Nephron progenitor cell (in vitro differentiated cells): ENCODE results near the gene EMILIN2.

Experiments
- DNase-seq: peaks from one replicate; pipeline ENCODE4 v3.0.0; 2021
- H3K27ac Mint-ChIP-seq: 2 replicates; pipeline ENCODE4 v1.8.0; 2021; ENCODE audit warnings: mild to moderate bottlenecking, moderate library complexity, mixed read lengths
- H3K27me3 Mint-ChIP-seq: 2 replicates; pipeline ENCODE4 v1.8.0; 2021; ENCODE audit warnings: mild to moderate bottlenecking, low read depth, mixed read lengths; ENCODE audit not compliant: poor library complexity
- H3K36me3 Mint-ChIP-seq: 2 replicates; pipeline ENCODE4 v1.8.0; 2021; ENCODE audit warnings: low read depth, mixed read lengths
- H3K4me1 Mint-ChIP-seq: 2 replicates; pipeline ENCODE4 v1.8.0; 2021; ENCODE audit warnings: mixed read lengths
- H3K4me3 Mint-ChIP-seq: 2 replicates; pipeline ENCODE4 v1.8.0; 2021; ENCODE audit warnings: mild to moderate bottlenecking, moderate library complexity, mixed read lengths
- H3K9me3 Mint-ChIP-seq: 2 replicates; pipeline ENCODE4 v1.8.0; 2021; ENCODE audit warnings: mild to moderate bottlenecking, moderate library complexity, mixed read lengths
- TF ChIP-seq, protein P1 (sequence below): fragments of 200-600 bp; sonication (generic); IDR thresholded peaks from 2 replicates; pipeline ENCODE4 v1.5.0; 2021; ENCODE audit warnings: antibody characterized with exemption

EMILIN2 gene

DNA sequence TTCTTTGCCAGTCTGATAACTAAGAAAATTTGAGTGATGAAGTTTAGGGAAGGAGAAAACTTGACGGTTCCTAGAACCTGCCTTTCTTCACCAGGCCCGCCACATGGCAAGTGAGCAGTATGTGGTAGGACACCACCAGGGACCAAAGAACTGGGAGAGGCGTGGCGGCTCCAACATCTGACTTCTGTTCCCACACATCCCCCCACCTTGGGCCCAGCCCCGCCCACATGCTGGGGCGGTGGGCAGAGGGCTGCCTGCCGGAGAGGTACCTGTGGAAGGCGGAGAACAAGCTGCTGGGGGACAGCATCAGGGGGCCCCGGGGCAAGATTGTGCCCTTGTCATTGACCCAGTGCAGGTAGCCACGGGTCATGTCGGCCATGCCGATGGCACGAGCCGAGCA, 75.0 kb downstream of the EMILIN2 start:
- no peak for DNase-seq
- no peak overlapping the region for H3K27ac Mint-ChIP-seq
- no peak overlapping the region for H3K4me3 Mint-ChIP-seq
- peaks cover 18% of the 10 kb centered on the region for H3K4me1 Mint-ChIP-seq
- peaks cover 5% of the 10 kb centered on the region for H3K27me3 Mint-ChIP-seq
- TF ChIP-seq, protein P1, sequence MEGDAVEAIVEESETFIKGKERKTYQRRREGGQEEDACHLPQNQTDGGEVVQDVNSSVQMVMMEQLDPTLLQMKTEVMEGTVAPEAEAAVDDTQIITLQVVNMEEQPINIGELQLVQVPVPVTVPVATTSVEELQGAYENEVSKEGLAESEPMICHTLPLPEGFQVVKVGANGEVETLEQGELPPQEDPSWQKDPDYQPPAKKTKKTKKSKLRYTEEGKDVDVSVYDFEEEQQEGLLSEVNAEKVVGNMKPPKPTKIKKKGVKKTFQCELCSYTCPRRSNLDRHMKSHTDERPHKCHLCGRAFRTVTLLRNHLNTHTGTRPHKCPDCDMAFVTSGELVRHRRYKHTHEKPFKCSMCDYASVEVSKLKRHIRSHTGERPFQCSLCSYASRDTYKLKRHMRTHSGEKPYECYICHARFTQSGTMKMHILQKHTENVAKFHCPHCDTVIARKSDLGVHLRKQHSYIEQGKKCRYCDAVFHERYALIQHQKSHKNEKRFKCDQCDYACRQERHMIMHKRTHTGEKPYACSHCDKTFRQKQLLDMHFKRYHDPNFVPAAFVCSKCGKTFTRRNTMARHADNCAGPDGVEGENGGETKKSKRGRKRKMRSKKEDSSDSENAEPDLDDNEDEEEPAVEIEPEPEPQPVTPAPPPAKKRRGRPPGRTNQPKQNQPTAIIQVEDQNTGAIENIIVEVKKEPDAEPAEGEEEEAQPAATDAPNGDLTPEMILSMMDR, result no peak
- peaks cover 69% of the 10 kb centered on the region for H3K36me3 Mint-ChIP-seq
- no peaks in the 10 kb centered on the region for H3K9me3 Mint-ChIP-seq

DNA sequence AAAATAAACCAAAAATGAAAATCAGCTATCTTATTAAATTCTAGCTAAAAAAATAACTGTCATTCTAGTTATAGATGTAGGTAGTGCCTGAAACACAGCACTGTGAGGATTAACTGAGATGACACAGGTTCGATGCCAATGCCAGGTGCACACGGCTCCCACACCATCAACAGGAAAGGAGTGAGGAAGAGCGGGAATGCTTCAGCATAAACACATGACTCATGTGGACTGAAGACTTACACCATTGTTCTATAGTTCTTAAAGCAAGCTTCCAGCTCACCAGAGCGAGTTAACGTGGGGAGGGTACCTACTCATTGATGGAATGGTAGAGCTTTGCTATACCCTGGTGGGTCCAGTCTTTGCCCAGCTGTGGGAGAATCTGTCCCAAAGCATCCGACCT, 76.7 kb downstream of the EMILIN2 start:
- Mint-ChIP-seq H3K36me3 (peaks cover 79% of the 10 kb centered on the region), H3K9me3 (no peaks in the 10 kb centered on the region), H3K4me1 (peaks cover 1% of the 10 kb centered on the region), H3K27ac (no peak overlapping the region), H3K27me3 (peaks cover 5% of the 10 kb centered on the region), H3K4me3 (no peak overlapping the region)
- DNase-seq, result no peak
- TF ChIP-seq, protein P1, result no peak

DNA sequence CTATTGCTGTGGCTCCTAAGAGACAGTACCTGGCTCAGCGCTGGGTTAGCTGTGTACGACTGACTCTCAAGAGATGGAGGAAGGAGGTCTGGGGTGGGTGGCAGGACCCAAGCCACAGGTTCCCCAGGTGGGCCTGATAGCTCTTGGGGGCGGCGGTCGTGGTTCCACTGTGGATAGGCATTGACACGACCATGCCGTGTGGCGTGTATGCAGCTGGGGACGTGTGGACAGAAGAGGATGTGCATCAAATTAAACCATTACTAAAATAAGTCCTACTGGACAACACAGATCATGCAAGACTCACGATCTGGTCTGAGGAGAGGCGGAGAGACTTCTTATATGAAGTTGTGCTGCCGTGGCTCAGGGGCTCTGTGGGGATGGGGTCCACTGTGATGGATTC, 78.1 kb downstream of the EMILIN2 start:
- no peaks in the 10 kb centered on the region for H3K4me1 Mint-ChIP-seq
- H3K4me3 Mint-ChIP-seq, result no peak overlapping the region
- peaks cover 80% of the 10 kb centered on the region for H3K36me3 Mint-ChIP-seq
- H3K27me3 Mint-ChIP-seq, result peaks cover 5% of the 10 kb centered on the region
- TF ChIP-seq, protein P1, result no peak
- H3K27ac Mint-ChIP-seq, result no peak overlapping the region
- H3K9me3 Mint-ChIP-seq, result no peaks in the 10 kb centered on the region
- DNase-seq, result no peak

DNA sequence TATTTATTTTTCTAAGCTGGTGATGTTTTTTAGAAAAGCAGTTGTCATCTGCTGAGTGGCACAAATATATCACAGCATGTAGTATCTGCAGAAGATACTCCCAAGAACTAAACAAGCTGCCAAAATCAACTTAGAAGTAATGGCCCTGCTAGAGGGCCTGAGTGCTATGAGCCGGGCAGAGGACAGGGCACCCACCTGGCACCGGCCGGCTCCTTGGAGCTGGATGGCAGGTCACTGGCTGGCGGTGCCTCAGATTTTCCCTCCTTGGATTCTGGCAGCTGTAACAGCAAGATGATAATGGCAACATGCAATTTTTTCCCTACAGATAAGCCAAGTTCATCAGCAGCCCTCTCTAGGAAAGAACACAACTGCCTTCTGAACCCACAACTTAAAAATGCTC, 79.7 kb downstream of the EMILIN2 start:
- Mint-ChIP-seq H3K27me3 (peaks cover 2% of the 10 kb centered on the region), H3K9me3 (no peaks in the 10 kb centered on the region), H3K36me3 (peaks cover 75% of the 10 kb centered on the region), H3K4me1 (no peaks in the 10 kb centered on the region), H3K4me3 (no peak overlapping the region), H3K27ac (no peak overlapping the region)
- TF ChIP-seq, protein P1, result no peak
- DNase-seq, result no peak

DNA sequence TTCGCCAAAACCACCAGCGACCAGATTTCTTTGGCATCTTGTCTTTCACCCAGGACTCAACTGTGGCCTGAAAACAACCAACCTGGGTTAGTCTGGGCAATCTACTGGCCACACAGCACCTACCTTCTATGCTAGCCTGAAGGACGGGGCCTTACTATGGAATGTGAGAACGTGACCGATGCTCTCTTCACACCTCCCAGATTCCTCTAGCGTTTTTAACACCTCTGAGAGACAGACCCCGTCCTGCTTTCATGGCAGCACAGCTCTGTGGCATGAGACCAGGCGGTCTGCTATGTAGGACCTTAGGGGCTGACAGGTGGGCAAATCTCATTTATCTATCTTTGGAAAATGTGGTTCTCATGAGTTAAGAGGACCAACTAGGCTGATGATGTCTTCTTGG, 80.9 kb downstream of the EMILIN2 start:
- no peaks in the 10 kb centered on the region for H3K9me3 Mint-ChIP-seq
- H3K4me3 Mint-ChIP-seq, result no peak overlapping the region
- no peak overlapping the region for H3K27ac Mint-ChIP-seq
- no peak for DNase-seq
- peaks cover 2% of the 10 kb centered on the region for H3K27me3 Mint-ChIP-seq
- peaks cover 66% of the 10 kb centered on the region for H3K36me3 Mint-ChIP-seq
- TF ChIP-seq, protein P1, result no peak
- peaks cover 4% of the 10 kb centered on the region for H3K4me1 Mint-ChIP-seq

DNA sequence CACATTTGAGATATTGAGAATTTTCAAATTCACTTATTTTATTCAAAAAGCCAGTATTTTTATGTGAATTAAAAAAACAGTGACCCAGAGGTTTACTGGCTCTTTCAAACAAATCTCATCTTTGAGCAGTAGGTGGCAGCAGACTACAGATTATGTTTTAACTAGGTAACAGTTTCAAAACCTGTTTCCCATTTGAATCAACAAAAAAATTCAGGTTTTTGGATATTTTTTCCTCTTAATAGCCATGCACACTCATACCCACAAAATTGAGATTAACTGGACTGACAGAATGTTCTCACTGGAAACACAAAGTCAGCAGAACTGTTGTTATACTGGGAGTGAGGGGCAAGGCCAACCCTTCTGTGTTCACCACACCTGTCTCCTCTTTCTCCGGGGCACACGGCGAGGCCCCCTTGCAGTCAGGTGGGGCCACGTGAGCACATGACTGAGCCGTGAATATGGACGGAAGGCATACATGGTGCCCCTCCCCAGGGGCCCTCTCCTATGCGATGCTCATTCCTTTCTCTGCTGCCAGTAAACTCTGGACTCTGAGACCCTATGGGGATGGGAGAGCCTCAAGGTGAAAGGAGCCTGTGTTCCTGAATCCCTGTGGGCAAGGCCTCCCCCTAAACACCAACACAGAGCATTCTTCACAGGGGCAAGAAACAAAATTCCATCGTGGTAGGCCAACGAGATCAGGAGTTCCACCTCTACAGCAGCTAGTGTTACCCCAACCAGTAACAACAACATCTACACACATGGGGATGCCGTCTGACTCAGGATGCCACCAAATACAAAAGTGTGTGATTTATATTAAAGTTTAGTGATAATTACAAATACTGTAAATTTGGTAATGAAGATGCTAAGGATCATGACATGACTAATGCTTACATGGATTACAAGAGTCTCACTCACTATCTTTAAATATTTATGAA, 85.7 kb downstream of the EMILIN2 start:
- peak; percentile 48 for DNase-seq
- Mint-ChIP-seq H3K4me1 (peaks cover 6% of the 10 kb centered on the region), H3K4me3 (no peak overlapping the region), H3K27ac (peak overlapping the region; percentile 64), H3K27me3 (no peaks in the 10 kb centered on the region), H3K36me3 (peaks cover 46% of the 10 kb centered on the region), H3K9me3 (no peaks in the 10 kb centered on the region)
- TF ChIP-seq, protein P1, result peak; percentile 78
